ENCODE measurements around the gene CREG1.
A peak's percentile ranks its signal among the peaks of the same experiment; 100 is the strongest.
"Not testable (repeated sequence)": the region's sequence is repeated elsewhere in the genome, so short reads cannot be mapped to it uniquely, and the experiment has no call there.

Gene CREG1

DNA sequence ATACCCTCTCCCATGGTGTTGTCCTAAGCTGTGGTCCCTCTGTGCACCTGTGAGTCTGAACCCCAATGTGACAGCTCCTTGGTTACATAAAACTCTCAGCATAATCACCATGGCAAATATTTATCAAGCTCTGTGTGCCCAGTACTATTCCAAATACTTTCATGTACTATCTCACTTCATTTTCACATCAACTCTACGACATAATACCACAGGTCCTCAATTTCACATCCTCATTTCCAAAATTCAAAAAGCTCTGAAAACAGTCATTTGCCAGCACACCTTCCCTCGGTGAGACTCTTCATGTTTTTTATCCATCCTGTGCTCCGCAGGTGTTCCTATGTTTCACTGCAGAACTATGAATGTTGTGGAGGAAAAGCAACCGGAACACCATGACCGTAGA is 12.4 kb upstream of the CREG1 start:
- no peak for DNase-seq (ENCODE audit: low read depth, low spot score)
- TF ChIP-seq CTCF (IDR thresholded peaks at IDR 0.05; ENCODE audit: low read depth, low read length), result no peak
- in situ Hi-C loops (cut with HindIII; ENCODE audit: low sequenced_read_pairs), result no loop called here
- H3K4me3 ChIP-seq (ENCODE audit: low read depth, low read length), result no peak overlapping the region

DNA sequence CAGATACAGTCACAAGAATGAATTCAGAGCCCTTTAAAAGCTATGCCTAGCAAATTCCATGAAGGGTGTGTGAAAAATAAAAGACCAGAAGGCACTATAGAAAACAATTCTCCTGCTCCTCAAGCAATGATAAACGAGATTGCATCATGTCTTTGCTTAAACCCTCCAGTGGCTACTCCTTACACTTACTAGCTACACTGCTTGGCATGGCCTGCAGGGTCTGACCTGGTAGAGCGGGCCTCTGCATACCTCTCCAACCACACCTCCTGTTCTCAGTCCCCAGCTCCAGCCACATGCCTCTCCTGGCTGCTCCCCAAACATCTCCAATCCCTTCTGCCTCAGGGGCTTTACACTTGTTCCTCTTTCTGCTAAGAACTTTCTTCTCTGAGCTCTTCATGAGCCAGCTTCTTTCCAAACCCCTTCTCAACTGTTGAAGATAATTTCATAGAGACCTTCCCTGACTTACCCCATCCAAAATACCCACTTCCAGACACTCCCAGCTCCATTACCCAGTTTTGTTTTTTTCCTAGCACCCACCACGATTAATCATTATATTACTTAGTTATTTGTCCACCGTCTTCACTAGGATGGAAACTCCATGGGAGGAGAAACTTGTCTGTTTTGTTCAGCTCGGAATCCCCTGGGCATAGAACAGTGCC is 11.2 kb upstream of the CREG1 start:
- in situ Hi-C loops (cut with HindIII; ENCODE audit: low sequenced_read_pairs), result no loop called here
- DNase-seq (ENCODE audit: low read depth, low spot score), result no peak
- H3K4me3 ChIP-seq (ENCODE audit: low read depth, low read length), result no peak overlapping the region
- TF ChIP-seq CTCF (IDR thresholded peaks at IDR 0.05; ENCODE audit: low read depth, low read length), result no peak

DNA sequence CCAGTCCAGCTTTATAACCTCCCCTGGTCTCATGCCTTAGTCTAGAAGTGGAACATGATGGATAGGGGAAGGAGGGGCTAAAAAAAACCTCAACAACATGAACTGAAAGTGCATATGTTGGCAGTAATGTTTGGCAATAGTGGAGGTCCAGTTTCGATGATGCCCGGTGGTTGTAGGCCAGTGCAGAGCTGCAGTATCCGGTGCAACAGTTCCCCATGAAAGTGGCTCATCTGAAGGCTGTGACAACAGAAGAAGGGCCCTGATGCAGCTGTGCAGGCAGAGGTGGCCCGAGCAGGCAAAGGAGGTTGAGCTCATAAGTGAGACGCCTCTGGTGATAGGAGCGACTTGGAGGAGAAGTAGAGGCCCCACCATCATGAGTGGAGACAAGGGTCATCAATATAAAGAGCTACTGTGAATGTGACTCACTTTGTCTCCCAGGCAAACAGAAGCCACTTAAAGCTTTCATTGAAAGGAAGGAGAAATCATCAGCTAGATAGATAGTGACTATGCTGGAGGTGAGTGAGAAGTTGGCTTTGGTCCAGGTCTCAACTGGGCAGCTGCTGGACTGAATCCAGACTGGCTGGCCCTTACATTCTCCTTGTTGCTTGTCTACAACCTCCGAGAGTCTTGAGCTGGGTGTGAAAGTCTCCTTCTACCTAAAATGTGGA is 10.2 kb upstream of the CREG1 start:
- H3K4me3 ChIP-seq (ENCODE audit: low read depth, low read length), result no peak overlapping the region
- no peak for TF ChIP-seq CTCF (IDR thresholded peaks at IDR 0.05; ENCODE audit: low read depth, low read length)
- in situ Hi-C loops (cut with HindIII; ENCODE audit: low sequenced_read_pairs), result no loop called here
- DNase-seq (ENCODE audit: low read depth, low spot score), result no peak

DNA sequence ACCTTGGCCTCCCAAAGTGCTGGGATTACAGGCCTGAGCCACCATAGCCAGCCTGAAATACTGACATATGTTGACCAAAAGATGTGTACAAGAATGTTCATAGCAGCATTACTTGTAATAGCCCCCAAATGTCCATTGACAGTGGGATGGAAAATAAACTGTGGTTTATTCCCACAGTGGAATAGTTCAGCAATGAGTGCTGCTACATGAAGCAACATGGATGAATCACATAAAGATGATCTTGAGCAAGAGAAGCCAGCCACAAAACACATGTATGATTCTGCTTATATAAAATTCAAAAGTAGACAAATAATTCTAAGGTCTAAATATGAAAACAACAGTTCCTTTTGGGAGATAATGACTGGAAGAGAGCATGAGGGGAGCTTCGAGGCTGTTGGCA is 9.1 kb upstream of the CREG1 start:
- H3K4me3 ChIP-seq (ENCODE audit: low read depth, low read length), result no peak overlapping the region
- in situ Hi-C loops (cut with HindIII; ENCODE audit: low sequenced_read_pairs), result no loop called here
- TF ChIP-seq CTCF (IDR thresholded peaks at IDR 0.05; ENCODE audit: low read depth, low read length), result no peak
- no peak for DNase-seq (ENCODE audit: low read depth, low spot score)

DNA sequence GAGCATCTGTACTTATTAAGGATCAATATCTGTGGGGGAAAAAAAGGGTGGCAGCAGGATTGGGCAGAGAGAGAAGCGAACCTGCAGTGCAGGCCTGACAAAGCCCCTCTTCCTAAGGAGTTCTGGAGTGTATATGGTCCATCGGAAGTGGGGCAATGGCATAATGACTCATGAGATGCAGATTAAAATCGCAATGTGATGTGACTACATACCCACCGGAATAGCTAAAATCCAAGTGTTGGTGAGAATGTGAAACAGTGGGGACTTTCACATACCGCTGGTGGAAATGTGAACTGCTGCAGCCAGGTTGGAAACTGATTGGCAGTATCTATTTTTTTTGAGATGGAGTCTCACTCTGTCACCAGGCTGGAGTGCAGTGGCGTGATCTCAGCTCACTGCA is 8.2 kb upstream of the CREG1 start:
- no peak overlapping the region for H3K4me3 ChIP-seq (ENCODE audit: low read depth, low read length)
- no peak for DNase-seq (ENCODE audit: low read depth, low spot score)
- TF ChIP-seq CTCF (IDR thresholded peaks at IDR 0.05; ENCODE audit: low read depth, low read length), result no peak
- in situ Hi-C loops (cut with HindIII; ENCODE audit: low sequenced_read_pairs), result no loop called here

- peak; percentile 69 for DNase-seq (ENCODE audit: low read depth, low spot score)
- in situ Hi-C loops (cut with HindIII; ENCODE audit: low sequenced_read_pairs), result no loop called here
- TF ChIP-seq CTCF (IDR thresholded peaks at IDR 0.05; ENCODE audit: low read depth, low read length), result peak; percentile 89
- H3K4me3 ChIP-seq (ENCODE audit: low read depth, low read length), result no peak overlapping the region
Measured at GRCh38 chr1:167555971-167556714, 2.6 kb upstream of the CREG1 start.

DNA sequence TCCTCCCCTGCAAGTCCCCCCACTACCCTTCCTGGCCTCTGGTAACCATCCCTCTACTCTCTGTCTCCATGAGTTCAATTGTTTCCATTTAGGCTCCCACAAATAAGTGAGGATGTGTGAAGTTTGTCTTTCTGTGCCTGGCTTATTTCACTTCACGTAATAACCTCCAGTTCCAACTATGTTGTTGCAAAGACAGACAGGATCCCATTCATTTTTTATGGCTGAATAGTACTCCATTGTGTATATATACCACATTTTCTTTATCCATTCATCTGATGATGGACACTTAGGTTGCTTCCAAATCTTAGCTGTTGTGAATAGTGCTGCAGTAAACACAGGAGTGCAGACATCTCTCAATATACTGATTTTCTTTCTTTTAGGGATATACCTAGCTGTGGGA is 1.5 kb upstream of the CREG1 start:
- in situ Hi-C loops (cut with HindIII; ENCODE audit: low sequenced_read_pairs); DNase-seq (ENCODE audit: low read depth, low spot score); H3K4me3 ChIP-seq (ENCODE audit: low read depth, low read length): not testable (repeated sequence)

Data from astrocyte of the spinal cord (primary cell).